Tibial nerve (tissue), 4 donors: ENCODE results near the gene CECR2. TPM values are rescaled to one million over a fixed set of nuclear protein-coding genes. Genes with fewer than 3 reads are reported as not detected.
A peak's percentile ranks its signal among the peaks of the same experiment; 100 is the strongest.
"Not testable (repeated sequence)": the region's sequence is repeated elsewhere in the genome, so short reads cannot be mapped to it uniquely, and the experiment has no call there.

Experiments used
- DNase-seq, 2 donors: peaks; one replicate each; pipeline ENCODE4 v3.0.0-alpha.2; 2019; ENCODE audit warnings: low spot score in 2 of 2
- H3K27ac ChIP-seq, 4 donors: fragments of 200-600 bp; sonication (generic) in 3 of 4; one replicate each; pipeline ENCODE4 v1.5.1; 2017 to 2019; ENCODE audit warnings: mild to moderate bottlenecking in 1 of 4
- H3K27me3 ChIP-seq, 2 donors: fragments of 200-600 bp; sonication (generic) in 1 of 2; one replicate each; pipeline versions ENCODE4 v1.5.1 to v1.6.0; 2017 to 2019
- H3K36me3 ChIP-seq, 3 donors: fragments of 200-600 bp; sonication (generic); one replicate each; pipeline ENCODE4 v1.5.1; 2018 to 2019
- H3K4me1 ChIP-seq, 4 donors: fragments of 200-600 bp; sonication (generic) in 3 of 4; one replicate each; pipeline ENCODE4 v1.5.1; 2017 to 2019
- H3K4me3 ChIP-seq, 4 donors: fragments of 200-600 bp; sonication (generic) in 3 of 4; one replicate each; pipeline ENCODE4 v1.5.1; 2017 to 2019; ENCODE audit warnings: mild to moderate bottlenecking in 1 of 4, moderate library complexity in 1 of 4
- H3K9me3 ChIP-seq, 4 donors: fragments of 200-600 bp; sonication (generic) in 3 of 4; one replicate each; pipeline ENCODE4 v1.5.1; 2017 to 2019
- CTCF ChIP-seq, 5 experiments: fragments of 200-600 bp in 3 of 5; fragments of 450-650 bp in 2 of 5; sonication (generic) in 3 of 5; IDR thresholded peaks; one replicate each; pipeline ENCODE4 v1.5.1; 2016 to 2019; ENCODE audit warnings: antibody characterized with exemption in 5 of 5, mild to moderate bottlenecking in 3 of 5, moderate library complexity in 2 of 5
- EP300 ChIP-seq, 2 donors: sonication (generic); formaldehyde crosslinking; IDR thresholded peaks; one replicate each; pipeline ENCODE4 v1.6.1; 2017; ENCODE audit warnings: antibody characterized with exemption in 2 of 2, mild to moderate bottlenecking in 1 of 2
- POLR2A ChIP-seq, 2 donors: fragments of 450-650 bp; IDR thresholded peaks; one replicate each; pipeline ENCODE4 v1.6.1; 2017; ENCODE audit warnings: antibody characterized with exemption in 2 of 2, mild to moderate bottlenecking in 2 of 2, moderate library complexity in 2 of 2
- WGBS, 2 donors: methylation state at CpG; one replicate each; pipeline ENCODE4 v1.1.5; 2018; 5-methylcytosine and 5-hydroxymethylcytosine counted together
- total RNA-seq, 4 donors: library from RNA; depleted of rRNA; stranded (reverse); fragments of >200 nt; gene quantifications; one replicate each; pipeline ENCODE4 v1.1.0, GENCODE V29; 2016

The CECR2 gene
- total RNA-seq, 4 donors from 2014 or later, result 2.4 to 5.1 (median 3.6) TPM

GRCh38 chr22:17554814-17555213 lies 185.6 kb downstream of the CECR2 start:
- no peak for DNase-seq
- Histone ChIP-seq H3K27me3 (no peaks in the 10 kb centered on the region), H3K27ac (no peak overlapping the region), H3K9me3 (no peaks in the 10 kb centered on the region), H3K4me3 (no peak overlapping the region), H3K4me1 (no peaks in the 10 kb centered on the region), H3K36me3 (peaks cover 0 to 11% (median 0%) of the 10 kb centered on the region in 3 donors)
- WGBS, 2 donors, result 82 to 92% methylated on average over 4 of the region's 4 CpGs
- TF ChIP-seq EP300 (IDR thresholded peaks at IDR 0.05) (no peak), CTCF (IDR thresholded peaks at IDR 0.05) (no peak), POLR2A (IDR thresholded peaks at IDR 0.05) (no peak)

- peaks cover 0 to 16% (median 7%) of the 10 kb centered on the region in 4 donors for H3K4me1 ChIP-seq
- H3K27ac ChIP-seq, result no peak overlapping the region
- H3K27me3 ChIP-seq, result no peaks in the 10 kb centered on the region
- no peaks in the 10 kb centered on the region for H3K9me3 ChIP-seq
- no peak for DNase-seq
- no peak for TF ChIP-seq CTCF (IDR thresholded peaks at IDR 0.05)
- no peak for TF ChIP-seq EP300 (IDR thresholded peaks at IDR 0.05)
- TF ChIP-seq POLR2A (IDR thresholded peaks at IDR 0.05), result no peak
- 94 to 95% methylated on average over 10 of the region's 10 CpGs for WGBS, 2 donors
- no peak overlapping the region for H3K4me3 ChIP-seq
- H3K36me3 ChIP-seq, result no peaks in the 10 kb centered on the region
These were observed 189.9 kb downstream of the CECR2 start for GRCh38 chr22:17559188-17559587.

- DNase-seq, result peak in 1 of 2 donors; percentile 50
- Histone ChIP-seq H3K4me3 (peak within 1 kb of the TSS in 2 of 4 donors; percentile 4 to 12), H3K36me3 (no peaks in the 10 kb centered on the region), H3K9me3 (no peaks in the 10 kb centered on the region), H3K4me1 (peaks cover 0 to 17% (median 8%) of the 10 kb centered on the region in 4 donors), H3K27ac (peak within 1 kb of the TSS; percentile 68 to 85 (median 77)), H3K27me3 (no peaks in the 10 kb centered on the region)
- 40% methylated on average over 17 of the region's 17 CpGs for WGBS, 2 donors
- TF ChIP-seq CTCF (IDR thresholded peaks at IDR 0.05), result peak in 1 of 5 experiments; percentile 9
- no peak for TF ChIP-seq POLR2A (IDR thresholded peaks at IDR 0.05)
- peak; percentile 72 to 82 for TF ChIP-seq EP300 (IDR thresholded peaks at IDR 0.05)
These were observed 193.9 kb downstream of the CECR2 start, which contains the start of gene SLC25A18 for GRCh38 chr22:17562906-17563870. SLC25A18 (plus strand) TSS chr22:17563498; CDS start chr22:17579945, 16,447 bp downstream.

- DNase-seq, result peak in 1 of 2 donors; percentile 65
These were observed 194.7 kb downstream of the CECR2 start for GRCh38 chr22:17563936-17564391.

GRCh38 chr22:17566016-17566687 lies 196.9 kb downstream of the CECR2 start:
- H3K36me3 ChIP-seq, H3K27me3 ChIP-seq, H3K4me3 ChIP-seq, H3K27ac ChIP-seq, DNase-seq, H3K9me3 ChIP-seq: not testable (repeated sequence)
- peaks cover 0 to 35% (median 13%) of the 10 kb centered on the region in 4 donors for H3K4me1 ChIP-seq
- WGBS, 2 donors, result 92 to 93% methylated on average over 19 of the region's 19 CpGs

More at GRCh38 chr22:17563936-17564391, 194.7 kb downstream of the CECR2 start:
- H3K4me1 ChIP-seq, result peaks cover 0 to 17% (median 8%) of the 10 kb centered on the region in 4 donors
- H3K27me3 ChIP-seq, result no peaks in the 10 kb centered on the region
- H3K9me3 ChIP-seq, result no peaks in the 10 kb centered on the region
- no peaks in the 10 kb centered on the region for H3K36me3 ChIP-seq
- TF ChIP-seq EP300 (IDR thresholded peaks at IDR 0.05), result peak in 1 of 2 donors; percentile 57
- no peak for TF ChIP-seq POLR2A (IDR thresholded peaks at IDR 0.05)
- TF ChIP-seq CTCF (IDR thresholded peaks at IDR 0.05), result peak in 1 of 5 experiments; percentile 8
- WGBS, 2 donors, result 51 to 61% methylated on average over 11 of the region's 11 CpGs
- H3K27ac ChIP-seq, result peak overlapping the region in 3 of 4 donors; percentile 68 to 85 (median 83)
- H3K4me3 ChIP-seq, result peak overlapping the region in 1 of 4 donors; percentile 12
